K562 (cell line): Measurements from ENCODE around the gene SERTAD3. TPM values are rescaled to one million over a fixed set of nuclear protein-coding genes. Genes with fewer than 3 reads are reported as not detected.

Experiments used
- ARNT ChIP-seq, 2 experiments: fragments of 450-650 bp; IDR thresholded peaks; 2 replicates each; pipeline ENCODE4 v1.6.1; 2016; ENCODE audit warnings: mild to moderate bottlenecking in 1 of 2
- C11orf30 ChIP-seq: fragments of 450-650 bp; IDR thresholded peaks from 2 replicates; pipeline ENCODE4 v1.6.1; 2016; ENCODE audit warnings: low read depth, mild to moderate bottlenecking
- DIDO1 ChIP-seq: fragments of 450-650 bp; IDR thresholded peaks from 2 replicates; pipeline ENCODE4 v1.6.1; 2016; ENCODE audit warnings: low read depth, missing biosample characterization, missing genetic modification characterization
- GABPA ChIP-seq: fragments of 200-800 bp; sonication (Bioruptor generic); conservative IDR thresholded peaks from 2 replicates; pipeline ENCODE4 v1.6.1; 2016; ENCODE audit warnings: low read depth, missing genetic modification characterization, missing compliant biosample characterization
- HNRNPK ChIP-seq: fragments of 200-400 bp; formaldehyde crosslinking; IDR thresholded peaks from one replicate; pipeline ENCODE4 v1.6.1; 2018; ENCODE audit warnings: mild to moderate bottlenecking, low read depth, low read length; ENCODE audit not compliant: poor library complexity, severe bottlenecking
- MBD2 ChIP-seq: sonication (generic); IDR thresholded peaks from 2 replicates; pipeline ENCODE4 v1.6.1; 2016; ENCODE audit warnings: low read depth, borderline replicate concordance
- MCM7 ChIP-seq, 2 experiments: fragments of 450-650 bp; IDR thresholded peaks; 2 replicates each; pipeline ENCODE4 v1.6.1; 2016 to 2018
- MTA2 ChIP-seq: fragments of 450-650 bp; IDR thresholded peaks from 2 replicates; pipeline ENCODE4 v1.6.1; 2016; ENCODE audit warnings: low read depth
- MTA3 ChIP-seq: fragments of 450-650 bp; formaldehyde crosslinking; IDR thresholded peaks from 2 replicates; pipeline ENCODE4 v1.6.1; 2017; ENCODE audit warnings: mild to moderate bottlenecking, borderline replicate concordance
- NEUROD1 ChIP-seq: fragments of 150-350 bp; IDR thresholded peaks from 2 replicates; pipeline ENCODE4 v1.6.1; 2014; ENCODE audit warnings: borderline replicate concordance, low read length, low read depth; ENCODE audit not compliant: partially characterized antibody
- NRF1 ChIP-seq, 2 experiments: fragments of 450-650 bp; IDR thresholded peaks in 1 of 2; conservative IDR thresholded peaks in 1 of 2; 2 replicates each; pipeline ENCODE4 v1.6.1; 2014; ENCODE audit warnings: mild to moderate bottlenecking in 2 of 2
- POLR2G ChIP-seq: fragments of 200-400 bp; formaldehyde crosslinking; IDR thresholded peaks from 2 replicates; pipeline ENCODE4 v1.6.1; 2017; ENCODE audit warnings: low read depth, mild to moderate bottlenecking, antibody characterized with exemption, low read length, moderate library complexity
- RFX1 ChIP-seq: fragments of 450-650 bp; IDR thresholded peaks from 2 replicates; pipeline ENCODE4 v1.6.1; 2016; ENCODE audit warnings: mild to moderate bottlenecking, moderate library complexity
- SMAD1 ChIP-seq: fragments of 150-350 bp; IDR thresholded peaks from 2 replicates; pipeline ENCODE4 v1.6.1; 2014; ENCODE audit warnings: low read length, low read depth; ENCODE audit not compliant: partially characterized antibody
- TEAD1 ChIP-seq, 2 experiments: fragments of 450-650 bp in 1 of 2; sonication (generic) in 1 of 2; formaldehyde crosslinking; IDR thresholded peaks; 2 replicates each; pipeline versions ENCODE4 v1.4.0 to v1.8.0; 2020 to 2022; ENCODE audit warnings: mild to moderate bottlenecking in 2 of 2, missing genetic modification reagents in 1 of 2
- TOE1 ChIP-seq, 2 experiments: fragments of 450-650 bp in 1 of 2; sonication (generic) in 1 of 2; formaldehyde crosslinking in 1 of 2; IDR thresholded peaks; 2 replicates each; pipeline versions ENCODE4 v1.7.1 to v1.8.0; 2016 to 2022; ENCODE audit warnings: borderline replicate concordance in 2 of 2, mild to moderate bottlenecking in 2 of 2, antibody characterized with exemption in 1 of 2, inconsistent platforms in 1 of 2, low read depth in 1 of 2, missing genetic modification reagents in 1 of 2, moderate library complexity in 1 of 2
- USF2 ChIP-seq: sonication (generic); formaldehyde crosslinking; IDR thresholded peaks from 2 replicates; pipeline ENCODE4 v1.5.0; 2020; ENCODE audit warnings: missing genetic modification reagents
- ZBED1 ChIP-seq: IDR thresholded peaks from 2 replicates; pipeline ENCODE4 v1.6.1; 2014
- ZBTB7A ChIP-seq: IDR thresholded peaks from 2 replicates; pipeline ENCODE4 v1.6.1; 2011; ENCODE audit warnings: low read depth, mild to moderate bottlenecking, low read length, moderate library complexity, borderline replicate concordance; ENCODE audit not compliant: control insufficient read depth
- ZFX ChIP-seq: sonication (generic); formaldehyde crosslinking; IDR thresholded peaks from 2 replicates; pipeline ENCODE4 v1.8.0; 2022; ENCODE audit warnings: mild to moderate bottlenecking, missing genetic modification reagents, moderate library complexity
- polyA plus RNA-seq, 8 experiments: library from polyadenylated mRNA; depleted of rRNA in 4 of 8; stranded (reverse) in 5 of 8; unstranded in 3 of 8; fragments of >200 nt; fragmentation: Nextera tagmentation in 2 of 8; fragmentation: Illumina TruSeq in 1 of 8; extraction: Ambion mirVana in 2 of 8; extraction: Trizol in 1 of 8; gene quantifications; 2 replicates each; pipeline versions ENCODE4 v1.2.1 to v1.2.3, GENCODE V29; 2011 to 2014; ENCODE audit warnings: inconsistent platforms in 1 of 8, missing spikeins in 1 of 8
- total RNA-seq, 7 experiments: library from RNA; depleted of rRNA in 6 of 7; stranded (reverse); fragments of >200 nt in 6 of 7; fragmentation: Illumina TruSeq in 2 of 7; extraction: Trizol in 2 of 7; gene quantifications; 2 replicates each; pipeline versions ENCODE4 v1.2.1 to v1.2.3, GENCODE V29; 2011 to 2021; ENCODE audit warnings: low replicate concordance in 1 of 7
- TF ChIP-seq, protein P1 (sequence below): sonication (generic); formaldehyde crosslinking; IDR thresholded peaks from 2 replicates; pipeline ENCODE4 v1.8.0; 2022; ENCODE audit warnings: missing genetic modification reagents, mild to moderate bottlenecking, borderline replicate concordance
- TF ChIP-seq, protein P2 (sequence below): sonication (generic); formaldehyde crosslinking; IDR thresholded peaks from 2 replicates; pipeline ENCODE4 v1.8.0; 2022; ENCODE audit warnings: mild to moderate bottlenecking, missing genetic modification reagents, borderline replicate concordance
- TF ChIP-seq, protein P3 (sequence below): sonication (generic); formaldehyde crosslinking; IDR thresholded peaks from 2 replicates; pipeline ENCODE4 v1.8.0; 2022; ENCODE audit warnings: missing genetic modification reagents, mild to moderate bottlenecking, moderate library complexity, borderline replicate concordance

SERTAD3 gene
- total and polyA plus RNA-seq, 9 of the 15 experiments (the other 6 are each of a cell fraction or from before 2014, with no cell fraction given), result 5.4 to 28.9 (median 17.5) TPM

DNA sequence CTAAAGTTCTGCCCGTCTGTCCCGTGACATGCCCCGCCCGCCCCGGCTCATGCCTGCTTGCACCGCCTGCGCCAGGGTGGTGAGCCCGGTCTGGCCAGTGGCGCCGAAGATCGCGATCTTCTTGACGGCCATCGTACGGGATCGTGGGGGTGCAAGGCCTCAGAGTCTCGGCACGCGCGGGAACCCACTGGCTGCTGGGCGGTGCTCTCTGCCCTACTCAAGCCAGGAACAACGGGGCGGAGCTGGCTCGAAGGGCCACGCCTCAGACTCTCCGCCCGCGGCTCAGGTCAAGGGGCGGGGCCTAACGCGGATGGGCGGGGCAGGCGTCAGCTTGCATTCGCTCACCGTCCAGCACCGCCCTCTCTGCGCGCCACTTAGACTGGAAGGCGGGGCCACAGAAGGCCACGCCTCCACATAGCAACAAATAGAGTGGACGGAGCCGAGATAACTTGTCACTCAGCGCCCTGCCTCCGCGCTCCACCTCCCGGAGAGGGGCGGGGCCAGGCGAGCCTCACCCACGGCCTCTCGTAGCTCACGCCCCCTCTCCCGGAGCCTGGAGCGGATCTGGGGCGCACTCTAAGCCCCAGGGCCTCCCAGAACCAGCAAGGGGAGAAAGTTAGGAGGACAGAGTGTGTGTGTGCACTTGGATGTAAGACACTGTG, 21.6 kb upstream of the SERTAD3 start, which contains the start of gene BLVRB (continued):
- TF ChIP-seq MTA2 (peak; percentile 37; the same call in 1 of the 2 replicates), ZBED1 (0 out of 2 replicates have a peak, but pooled peaks have one; percentile 23), GABPA (no peak), ZFX (CRISPR knock-in tag) (peak; percentile 52), HNRNPK (no peak), MTA3 (peak; percentile 10; the same call in 1 of the 2 replicates), TEAD1 (CRISPR knock-in tag; IDR thresholded peaks at IDR 0.05) (0 out of 4 replicates have a peak, but pooled peaks of 1 of the 2 experiments have one; percentile 22), NEUROD1 (no peak), TOE1 (IDR thresholded peaks at IDR 0.05; ENCODE audit: borderline replicate concordance) (no peak; the same call in 1 of the 2 replicates), TOE1 (CRISPR knock-in tag; IDR thresholded peaks at IDR 0.05; ENCODE audit: borderline replicate concordance, low read depth) (no peak), SMAD1 (peak; percentile 26), ARNT (IDR thresholded peaks at IDR 0.05) (no peak), RFX1 (peak; percentile 69), NRF1 (conservative IDR thresholded peaks at IDR 0.05 in 1 of 2, IDR thresholded peaks at IDR 0.05 in 1 of 2) (peak; percentile 88 to 90), MBD2 (peak; percentile 57), USF2 (CRISPR knock-in tag) (no peak), C11orf30 (no peak), DIDO1 (tag) (no peak), MCM7 (IDR thresholded peaks at IDR 0.05) (no peak), POLR2G (peak; percentile 99), ZBTB7A (0 out of 2 replicates have a peak, but pooled peaks have one; percentile 28)
- TF ChIP-seq, protein P1, sequence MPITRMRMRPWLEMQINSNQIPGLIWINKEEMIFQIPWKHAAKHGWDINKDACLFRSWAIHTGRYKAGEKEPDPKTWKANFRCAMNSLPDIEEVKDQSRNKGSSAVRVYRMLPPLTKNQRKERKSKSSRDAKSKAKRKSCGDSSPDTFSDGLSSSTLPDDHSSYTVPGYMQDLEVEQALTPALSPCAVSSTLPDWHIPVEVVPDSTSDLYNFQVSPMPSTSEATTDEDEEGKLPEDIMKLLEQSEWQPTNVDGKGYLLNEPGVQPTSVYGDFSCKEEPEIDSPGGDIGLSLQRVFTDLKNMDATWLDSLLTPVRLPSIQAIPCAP, result no peak
- TF ChIP-seq, protein P2, sequence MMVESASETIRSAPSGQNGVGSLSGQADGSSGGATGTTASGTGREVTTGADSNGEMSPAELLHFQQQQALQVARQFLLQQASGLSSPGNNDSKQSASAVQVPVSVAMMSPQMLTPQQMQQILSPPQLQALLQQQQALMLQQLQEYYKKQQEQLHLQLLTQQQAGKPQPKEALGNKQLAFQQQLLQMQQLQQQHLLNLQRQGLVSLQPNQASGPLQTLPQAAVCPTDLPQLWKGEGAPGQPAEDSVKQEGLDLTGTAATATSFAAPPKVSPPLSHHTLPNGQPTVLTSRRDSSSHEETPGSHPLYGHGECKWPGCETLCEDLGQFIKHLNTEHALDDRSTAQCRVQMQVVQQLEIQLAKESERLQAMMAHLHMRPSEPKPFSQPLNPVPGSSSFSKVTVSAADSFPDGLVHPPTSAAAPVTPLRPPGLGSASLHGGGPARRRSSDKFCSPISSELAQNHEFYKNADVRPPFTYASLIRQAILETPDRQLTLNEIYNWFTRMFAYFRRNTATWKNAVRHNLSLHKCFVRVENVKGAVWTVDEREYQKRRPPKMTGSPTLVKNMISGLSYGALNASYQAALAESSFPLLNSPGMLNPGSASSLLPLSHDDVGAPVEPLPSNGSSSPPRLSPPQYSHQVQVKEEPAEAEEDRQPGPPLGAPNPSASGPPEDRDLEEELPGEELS (CRISPR knock-in tag), result 0 out of 2 replicates have a peak, but pooled peaks have one; percentile 66
- TF ChIP-seq, protein P3, sequence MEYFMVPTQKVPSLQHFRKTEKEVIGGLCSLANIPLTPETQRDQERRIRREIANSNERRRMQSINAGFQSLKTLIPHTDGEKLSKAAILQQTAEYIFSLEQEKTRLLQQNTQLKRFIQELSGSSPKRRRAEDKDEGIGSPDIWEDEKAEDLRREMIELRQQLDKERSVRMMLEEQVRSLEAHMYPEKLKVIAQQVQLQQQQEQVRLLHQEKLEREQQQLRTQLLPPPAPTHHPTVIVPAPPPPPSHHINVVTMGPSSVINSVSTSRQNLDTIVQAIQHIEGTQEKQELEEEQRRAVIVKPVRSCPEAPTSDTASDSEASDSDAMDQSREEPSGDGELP (CRISPR knock-in tag), result peak; percentile 53; the same call in 1 of the 2 replicates
